ENCODE data around the gene CEP170B. TPM values are rescaled to one million over a fixed set of nuclear protein-coding genes. Genes with fewer than 3 reads are reported as not detected.

CEP170B gene
- total and polyA plus RNA-seq, 2 of the 8 experiments (the other 6 are each of a cell fraction or from before 2014, with no cell fraction given): 9.1 to 33.8 TPM

GRCh38 chr14:104887623-104888488, 22.8 kb downstream of the CEP170B start (continued):
- TF ChIP-seq NRF1 (IDR thresholded peaks at IDR 0.05; ENCODE audit: low read depth, low read length) (no peak), KDM4A (IDR thresholded peaks at IDR 0.05; ENCODE audit: low read depth, low read length, severe bottlenecking) (no peak), JUND (IDR thresholded peaks at IDR 0.05; ENCODE audit: low read length) (no peak)

Measured in H1 (cell line).